Fibroblast of pulmonary artery (primary cell): ENCODE results near the gene NLRP3.
"Not testable (repeated sequence)": the region's sequence is repeated elsewhere in the genome, so short reads cannot be mapped to it uniquely, and the experiment has no call there.

Experiments used
- DNase-seq: peaks from one replicate; pipeline ENCODE4 v3.0.0-alpha.2; 2010; ENCODE audit warnings: low read depth
- H3K4me3 ChIP-seq: replicated peaks from 2 replicates; pipeline ENCODE4 v1.5.1; 2011; ENCODE audit warnings: low read depth, mild to moderate bottlenecking, control low read depth, low read length, moderate library complexity
- CTCF ChIP-seq: IDR thresholded peaks from 2 replicates; pipeline ENCODE4 v1.5.1; 2011; ENCODE audit warnings: mild to moderate bottlenecking, control low read depth, low read length, inconsistent platforms; ENCODE audit errors: missing control alignments

NLRP3 gene

DNA sequence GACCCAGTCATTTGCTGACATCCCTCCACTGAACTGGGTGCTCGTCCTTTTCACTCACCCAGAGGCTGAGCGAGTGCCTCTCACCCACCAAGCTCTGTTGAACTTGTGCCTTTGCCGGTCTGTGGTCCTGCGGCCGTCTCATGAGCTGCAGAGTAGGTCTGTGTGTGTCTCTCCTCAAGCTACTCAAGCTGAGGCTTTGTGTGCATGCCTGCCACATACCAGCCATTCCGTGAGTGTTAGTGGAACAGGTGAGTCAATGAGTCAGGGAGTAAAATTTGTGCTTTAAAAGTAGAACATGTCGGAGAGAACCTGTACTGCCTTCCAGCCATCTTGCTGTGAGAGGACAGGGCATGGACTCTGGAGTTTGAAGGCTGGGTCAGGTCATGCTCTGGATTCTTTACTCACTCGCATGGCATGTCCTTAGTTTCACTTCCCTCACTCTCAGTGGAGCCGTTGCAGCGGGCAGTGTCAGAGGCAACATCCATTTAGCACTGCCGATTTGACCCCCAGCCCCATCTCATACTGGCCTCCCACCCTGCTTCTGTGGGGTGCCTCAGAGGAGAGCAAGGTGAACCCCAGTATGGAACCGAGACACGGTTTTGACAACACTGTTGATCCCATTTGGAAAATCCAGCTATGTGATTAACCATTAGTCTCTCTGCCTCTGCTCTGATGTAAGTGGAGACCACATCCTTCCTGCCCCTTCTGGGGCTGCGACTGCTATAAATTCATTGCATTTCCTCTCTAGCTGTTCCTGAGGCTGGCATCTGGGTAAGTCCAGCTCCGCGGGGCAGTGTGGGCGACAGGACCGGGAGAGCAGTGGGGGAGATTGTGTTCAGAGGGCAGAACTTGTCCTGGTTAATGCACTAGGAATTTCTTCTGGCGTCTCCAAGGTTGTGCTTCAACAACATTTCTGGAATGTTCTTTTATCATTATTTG lies at the start of gene NLRP3:
Gene NLRP3 (plus strand): TSS at position 751 of the 939 bp plus-strand sequence. CDS start 2,628 bp downstream, outside the sequence.
- TF ChIP-seq CTCF = no peak
- H3K4me3 ChIP-seq = no peak within 1 kb of the TSS
- no peak for DNase-seq

GRCh38 chr1:247366345-247366744 lies 49.6 kb upstream of the NLRP3 start:
- not testable (repeated sequence) for H3K4me3 ChIP-seq, DNase-seq

DNA sequence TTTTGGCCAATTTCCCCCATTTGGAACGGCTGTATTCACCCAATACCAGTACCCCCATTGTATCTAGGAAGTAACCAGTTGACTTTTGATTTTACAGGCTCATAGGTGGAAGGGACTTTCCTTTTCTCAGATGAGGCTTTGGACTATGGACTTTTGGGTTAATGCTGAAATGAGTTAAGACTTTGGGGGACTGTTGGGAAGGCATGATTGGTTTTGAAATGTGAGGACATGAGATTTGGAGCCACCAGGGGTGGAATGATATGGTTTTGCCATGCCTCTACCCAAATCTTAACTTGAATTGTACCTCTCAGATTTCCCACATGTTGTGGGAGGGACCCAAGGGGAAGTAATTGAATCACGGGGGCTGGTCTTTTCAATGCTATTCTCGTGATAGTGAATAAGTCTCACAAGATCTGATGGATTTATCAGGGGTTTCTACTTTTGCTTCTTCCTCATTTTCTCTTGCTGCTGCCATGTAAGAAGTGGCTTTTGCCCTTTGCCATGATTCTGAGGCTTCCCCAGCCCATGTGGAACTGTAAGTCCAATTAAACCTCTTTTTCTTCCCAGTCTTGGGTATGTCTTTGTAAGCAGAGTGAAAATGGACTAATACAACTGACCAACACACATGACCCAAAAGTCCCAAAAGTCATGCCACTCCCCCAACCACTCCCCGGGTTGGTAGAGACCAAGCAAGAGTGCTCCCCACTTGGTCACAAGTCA lies 48.9 kb upstream of the NLRP3 start:
- DNase-seq = no peak
- TF ChIP-seq CTCF = no peak
- no peak overlapping the region for H3K4me3 ChIP-seq

DNA sequence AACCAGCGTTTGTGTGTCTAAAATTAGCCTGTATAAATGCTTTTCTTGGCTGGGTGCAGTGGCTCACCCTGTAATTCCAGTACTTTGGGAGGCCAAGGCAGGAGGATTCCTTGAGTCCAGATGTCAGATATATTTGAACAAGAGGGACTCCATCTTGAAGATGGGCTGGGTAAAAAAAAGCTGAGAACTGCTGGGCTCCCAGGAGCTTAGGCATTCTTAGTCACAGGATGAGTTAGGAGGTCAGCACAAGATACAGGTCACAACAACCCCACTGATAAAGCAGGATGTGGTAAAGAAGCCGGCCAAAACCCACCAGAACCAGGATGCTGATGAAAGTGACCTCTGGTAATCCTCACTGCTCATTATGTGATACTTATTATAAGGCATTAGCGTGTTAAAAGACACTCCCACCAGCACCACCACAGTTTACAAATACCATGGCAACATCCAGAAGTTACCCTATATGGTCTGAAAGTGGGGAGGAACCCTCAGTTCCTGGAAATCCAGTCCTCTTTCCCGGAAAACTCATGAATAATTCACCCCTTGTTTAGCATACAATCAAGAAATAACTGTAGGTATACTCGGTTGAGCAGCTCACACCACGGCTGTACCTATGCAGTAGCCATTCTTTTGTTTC lies 48.1 kb upstream of the NLRP3 start:
- no peak overlapping the region for H3K4me3 ChIP-seq
- no peak for TF ChIP-seq CTCF
- DNase-seq = peak; percentile 40

DNA sequence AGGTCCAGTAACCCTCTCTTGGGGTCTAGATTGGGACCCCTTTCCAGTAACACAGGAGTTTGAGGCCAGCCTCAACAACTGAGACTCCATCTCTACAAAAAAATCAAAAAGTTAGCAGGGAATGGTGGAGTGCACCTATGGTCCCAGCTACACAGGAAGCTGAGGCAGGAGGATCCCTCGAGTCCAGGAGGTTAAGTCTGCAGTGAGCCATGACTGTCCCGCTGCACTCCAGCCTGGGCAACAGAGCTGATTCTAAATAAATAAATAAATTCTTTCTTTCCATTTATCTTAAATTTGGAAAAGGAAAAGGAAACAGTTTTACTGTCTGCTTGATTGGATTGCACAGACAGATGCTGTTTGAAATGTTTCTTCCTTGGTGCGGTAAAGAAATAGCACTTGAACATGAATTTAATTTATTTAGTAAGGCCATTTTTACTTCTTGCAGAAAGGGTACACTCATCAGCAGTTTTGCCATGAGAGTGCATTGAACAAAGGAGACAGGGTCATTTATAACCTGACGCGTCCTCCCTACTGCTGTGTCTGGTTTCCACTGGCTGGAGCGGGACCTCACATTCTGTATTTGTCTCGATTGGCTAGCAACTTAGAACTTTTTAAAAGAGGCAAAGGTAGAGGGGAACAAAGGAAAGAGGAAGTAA lies 47.4 kb upstream of the NLRP3 start:
- no peak overlapping the region for H3K4me3 ChIP-seq
- no peak for TF ChIP-seq CTCF
- DNase-seq = no peak

- peak; percentile 40 for DNase-seq
- H3K4me3 ChIP-seq = no peak overlapping the region
Observed at GRCh38 chr1:247370786-247371732, 44.9 kb upstream of the NLRP3 start.

More at GRCh38 chr1:247370786-247371732, 44.9 kb upstream of the NLRP3 start:
- TF ChIP-seq CTCF = no peak
